GM23338 (cell line): Measurements from ENCODE around the gene WFDC11. TPM values are rescaled to one million over a fixed set of nuclear protein-coding genes. Genes with fewer than 3 reads are reported as not detected.

Source experiments
- microRNA-seq: library from miRNA; unstranded; fragments of <30 nt; microRNA quantifications from one replicate; pipeline ENCODE4, GENCODE V29; 2017
- polyA plus RNA-seq: library from polyadenylated mRNA; unstranded; fragments of >200 nt; fragmentation: Nextera tagmentation; extraction: Ambion mirVana; gene quantifications from 2 replicates; pipeline ENCODE4 v1.2.1, GENCODE V29; 2016
- small RNA-seq: library from RNA; depleted of rRNA; stranded (forward); fragments of <200 nt; gene quantifications from one replicate; pipeline ENCODE3, GENCODE V24; 2014; ENCODE audit warnings: low replicate concordance
- total RNA-seq: library from RNA; depleted of rRNA; stranded (reverse); fragments of >200 nt; shearing (Covaris generic); gene quantifications from 2 replicates; pipeline ENCODE4 v1.2.3, GENCODE V29; 2014; rRNA removed

The WFDC11 gene
- total and polyA plus RNA-seq, 2 experiments from 2014 or later = not detected

Small RNA genes lying within 50 kb of the gene (microRNA-seq; reads per million reads assigned to microRNA genes)
- gene MIR3617 = 4.9 reads per million, percentile 21 among the genes with 10 or more reads in this experiment

Small RNA genes lying within 50 kb of the gene (small RNA-seq; reads per million reads assigned to genes)
- not detected for gene MIR3617

Other genes with a start within 250 kb of the WFDC11 start
- gene WFDC2, start 200.5 kb downstream of the WFDC11 start, total RNA-seq = 27.2 and 28.0 TPM in 2 replicates
- 155 and 161 TPM in 2 replicates for gene WFDC2, start 200.5 kb downstream of the WFDC11 start, polyA plus RNA-seq
- not detected in 2 replicates for gene SPINT3, start 154.6 kb downstream of the WFDC11 start, total RNA-seq
- gene SPINT3, start 154.6 kb downstream of the WFDC11 start, polyA plus RNA-seq = not detected in 2 replicates
- not detected in 2 replicates for gene WFDC6, start 130.8 kb downstream of the WFDC11 start, total RNA-seq
- gene WFDC6, start 130.8 kb downstream of the WFDC11 start, polyA plus RNA-seq = not detected in 2 replicates
- 0.04 TPM in 1 of 2 replicates, not detected in the other for gene EPPIN, start 122.8 kb downstream of the WFDC11 start, total RNA-seq
- gene EPPIN, start 122.8 kb downstream of the WFDC11 start, polyA plus RNA-seq = 0.23 and 0.78 TPM in 2 replicates
- not detected in 2 replicates for gene WFDC8, start 91.0 kb downstream of the WFDC11 start, total RNA-seq
- 0.23 TPM in 1 of 2 replicates, not detected in the other for gene WFDC8, start 91.0 kb downstream of the WFDC11 start, polyA plus RNA-seq
- gene WFDC10A, start 40.5 kb downstream of the WFDC11 start, total RNA-seq = not detected in 2 replicates
- gene WFDC10A, start 40.5 kb downstream of the WFDC11 start, polyA plus RNA-seq = 0.43 TPM in 1 of 2 replicates, not detected in the other
- gene WFDC9, start 39.0 kb downstream of the WFDC11 start, total RNA-seq = not detected in 2 replicates
- gene WFDC9, start 39.0 kb downstream of the WFDC11 start, polyA plus RNA-seq = not detected in 2 replicates
- not detected in 2 replicates for gene WFDC13, start 31.8 kb upstream of the WFDC11 start, total RNA-seq
- gene WFDC13, start 31.8 kb upstream of the WFDC11 start, polyA plus RNA-seq = not detected in 2 replicates
- gene WFDC10B, start 34.8 kb upstream of the WFDC11 start, total RNA-seq = not detected in 2 replicates
- gene WFDC10B, start 34.8 kb upstream of the WFDC11 start, polyA plus RNA-seq = 0.50 and 1.0 TPM in 2 replicates
- not detected in 2 replicates for gene SPINT4, start 52.1 kb upstream of the WFDC11 start, total RNA-seq
- gene SPINT4, start 52.1 kb upstream of the WFDC11 start, polyA plus RNA-seq = not detected in 2 replicates
- gene WFDC3, start 121.6 kb upstream of the WFDC11 start, total RNA-seq = 0.73 TPM in 1 of 2 replicates, not detected in the other
- 0.36 TPM in 1 of 2 replicates, not detected in the other for gene WFDC3, start 121.6 kb upstream of the WFDC11 start, polyA plus RNA-seq
- 21.4 and 31.6 TPM in 2 replicates for gene DNTTIP1, start 121.7 kb upstream of the WFDC11 start, total RNA-seq
- gene DNTTIP1, start 121.7 kb upstream of the WFDC11 start, polyA plus RNA-seq = 50.3 TPM in 2 replicates
- gene UBE2C, start 142.4 kb upstream of the WFDC11 start, total RNA-seq = 198 and 247 TPM in 2 replicates
- 698 and 742 TPM in 2 replicates for gene UBE2C, start 142.4 kb upstream of the WFDC11 start, polyA plus RNA-seq
- gene TNNC2, start 157.1 kb upstream of the WFDC11 start, total RNA-seq = 0.59 TPM in 1 of 2 replicates, not detected in the other
- 32.5 and 33.3 TPM in 2 replicates for gene TNNC2, start 157.1 kb upstream of the WFDC11 start, polyA plus RNA-seq
- 26.7 and 31.5 TPM in 2 replicates for gene SNX21, start 163.6 kb upstream of the WFDC11 start, total RNA-seq
- gene SNX21, start 163.6 kb upstream of the WFDC11 start, polyA plus RNA-seq = 13.3 and 15.5 TPM in 2 replicates
- 55.6 and 75.2 TPM in 2 replicates for gene ACOT8, start 187.2 kb upstream of the WFDC11 start, total RNA-seq
- 42.0 and 43.1 TPM in 2 replicates for gene ACOT8, start 187.2 kb upstream of the WFDC11 start, polyA plus RNA-seq
- 7.5 and 8.2 TPM in 2 replicates for gene ZSWIM3, start 187.4 kb upstream of the WFDC11 start, total RNA-seq
- 2.0 and 3.0 TPM in 2 replicates for gene ZSWIM3, start 187.4 kb upstream of the WFDC11 start, polyA plus RNA-seq
- 16.2 and 17.6 TPM in 2 replicates for gene ZSWIM1, start 211.0 kb upstream of the WFDC11 start, total RNA-seq
- 11.5 and 12.7 TPM in 2 replicates for gene ZSWIM1, start 211.0 kb upstream of the WFDC11 start, polyA plus RNA-seq
- gene SPATA25, start 217.4 kb upstream of the WFDC11 start, total RNA-seq = 1.0 and 7.5 TPM in 2 replicates
- gene SPATA25, start 217.4 kb upstream of the WFDC11 start, polyA plus RNA-seq = 0.50 TPM in 1 of 2 replicates, not detected in the other
- gene NEURL2, start 221.0 kb upstream of the WFDC11 start, total RNA-seq = 7.6 and 10.9 TPM in 2 replicates
- gene NEURL2, start 221.0 kb upstream of the WFDC11 start, polyA plus RNA-seq = 4.5 and 4.6 TPM in 2 replicates
- gene CTSA, start 221.1 kb upstream of the WFDC11 start, total RNA-seq = 31.4 and 39.9 TPM in 2 replicates
- gene CTSA, start 221.1 kb upstream of the WFDC11 start, polyA plus RNA-seq = 52.8 and 63.9 TPM in 2 replicates
- gene PLTP, start 241.9 kb upstream of the WFDC11 start, total RNA-seq = 141 and 160 TPM in 2 replicates
- gene PLTP, start 241.9 kb upstream of the WFDC11 start, polyA plus RNA-seq = 107 and 108 TPM in 2 replicates